Activated T-helper 1 cell treated with Interleukin-2 at 50 U/mL for 16 hours (primary cell): ENCODE measurements around the gene RCOR1.
"Not testable (repeated sequence)": the region's sequence is repeated elsewhere in the genome, so short reads cannot be mapped to it uniquely, and the experiment has no call there.

Experiments used
- DNase-seq: peaks from one replicate; pipeline ENCODE4 v3.0.0-alpha.2; 2020; ENCODE audit warnings: low read depth

The RCOR1 gene

DNA sequence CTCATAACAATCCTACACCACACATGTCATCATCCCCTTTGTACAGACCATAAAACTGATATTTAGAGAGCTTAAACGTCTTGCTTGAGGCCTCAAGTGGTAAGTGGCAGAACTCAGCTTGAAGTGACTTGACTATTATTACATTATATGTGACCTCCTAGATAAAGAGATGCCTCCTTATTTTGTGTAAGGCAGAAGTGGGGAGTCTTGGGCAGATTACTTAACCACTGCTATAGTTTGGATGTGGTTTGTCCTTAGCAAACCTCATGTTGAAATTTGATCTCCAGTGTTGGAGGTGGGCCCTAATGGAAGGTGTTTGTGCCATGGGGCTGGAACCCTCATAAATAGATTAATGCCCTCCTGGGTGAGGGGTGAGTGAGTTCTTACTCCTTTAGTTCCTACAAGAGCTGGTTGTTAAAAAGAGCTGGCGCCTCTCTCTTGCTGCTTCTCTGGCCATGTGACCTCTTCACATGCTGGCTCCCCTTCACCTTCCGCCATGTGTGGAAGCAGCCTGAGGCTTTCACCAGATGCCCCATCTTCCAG, 37.4 kb downstream of the RCOR1 start:
- no peak for DNase-seq

DNA sequence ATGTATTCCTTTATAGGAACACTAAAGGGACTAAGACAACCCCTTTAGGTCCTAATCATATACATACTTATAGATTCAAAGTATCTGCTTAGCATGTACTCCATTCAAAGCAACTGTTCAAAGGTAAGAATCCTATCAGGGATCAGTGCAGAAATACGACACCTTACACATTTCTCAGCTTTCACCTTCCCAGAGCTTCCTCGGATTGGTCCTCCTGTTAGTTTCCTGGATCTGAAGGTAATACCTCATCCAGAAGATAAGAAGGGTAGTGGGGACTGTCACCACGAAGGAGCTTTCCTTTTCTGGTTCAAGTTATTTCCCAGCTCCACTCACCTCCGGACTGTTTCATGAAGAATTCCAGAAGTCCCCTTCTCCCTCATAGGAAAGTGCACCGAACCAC, 38.0 kb downstream of the RCOR1 start:
- no peak for DNase-seq

- DNase-seq, result no peak
These were observed 38.4 kb downstream of the RCOR1 start for GRCh38 chr14:102630881-102631280.

- DNase-seq, result no peak
These were observed 41.6 kb downstream of the RCOR1 start for GRCh38 chr14:102633906-102634595.

- DNase-seq, result not testable (repeated sequence)
These were observed 47.2 kb downstream of the RCOR1 start for GRCh38 chr14:102639611-102640010.

DNA sequence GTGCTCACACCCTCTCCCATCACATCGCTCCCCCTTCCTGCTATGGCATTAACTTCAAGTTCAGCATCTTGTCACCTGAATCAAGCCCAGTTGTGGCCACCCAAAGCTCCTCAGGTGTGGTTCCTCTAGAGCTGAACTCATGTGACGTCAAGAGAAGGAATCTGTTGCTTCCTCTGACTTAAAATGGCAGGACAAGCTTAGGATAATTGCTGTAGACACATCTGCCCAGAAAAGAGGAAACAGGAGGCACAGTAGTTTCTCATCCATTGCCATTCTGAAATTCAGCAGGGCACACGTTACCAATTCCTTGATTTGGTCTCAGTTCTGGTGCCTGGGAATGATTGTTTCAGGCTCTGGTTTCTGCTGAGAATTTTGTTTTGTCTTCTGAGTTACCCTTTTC, 52.1 kb downstream of the RCOR1 start:
- DNase-seq, result no peak

GRCh38 chr14:102645746-102646440, 53.4 kb downstream of the RCOR1 start:
- no peak for DNase-seq

DNA sequence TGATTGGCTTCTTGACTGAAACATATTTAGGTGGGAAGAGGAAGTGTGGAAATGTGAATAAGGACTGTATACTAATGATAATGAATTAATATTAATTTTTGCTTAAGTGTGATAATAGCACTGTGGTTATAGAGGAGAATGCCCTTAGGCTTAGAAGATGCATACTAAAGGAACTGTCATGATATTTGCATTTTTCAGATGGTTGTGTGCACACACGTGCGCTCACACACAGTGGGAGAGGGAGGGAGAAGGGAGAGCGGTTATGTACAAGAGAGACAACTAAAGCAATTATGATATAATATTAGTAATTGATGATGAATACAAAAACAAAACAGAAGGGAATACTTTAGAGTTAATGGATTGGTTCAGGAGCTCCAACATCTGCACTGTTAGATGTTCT, 54.2 kb downstream of the RCOR1 start:
- no peak for DNase-seq

DNA sequence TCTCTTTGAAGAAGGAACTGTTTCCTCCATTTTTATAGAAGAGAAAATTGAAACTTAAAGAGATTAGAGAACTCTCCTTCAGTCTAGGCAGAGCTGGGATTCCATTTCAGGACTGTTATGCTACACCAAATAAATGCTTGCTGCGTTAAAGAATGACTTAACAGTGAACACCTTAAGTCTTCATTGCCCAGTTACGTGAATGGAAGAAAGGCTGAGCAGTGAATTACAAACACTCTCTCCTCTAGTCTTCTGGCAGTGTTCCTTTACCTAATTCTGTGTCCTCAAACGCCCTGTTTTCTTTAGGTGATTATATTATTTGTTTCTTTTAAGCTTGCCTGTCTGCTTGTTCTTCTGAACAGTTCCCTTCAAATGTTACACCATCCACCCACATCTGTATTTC, 59.7 kb downstream of the RCOR1 start:
- DNase-seq, result no peak

DNA sequence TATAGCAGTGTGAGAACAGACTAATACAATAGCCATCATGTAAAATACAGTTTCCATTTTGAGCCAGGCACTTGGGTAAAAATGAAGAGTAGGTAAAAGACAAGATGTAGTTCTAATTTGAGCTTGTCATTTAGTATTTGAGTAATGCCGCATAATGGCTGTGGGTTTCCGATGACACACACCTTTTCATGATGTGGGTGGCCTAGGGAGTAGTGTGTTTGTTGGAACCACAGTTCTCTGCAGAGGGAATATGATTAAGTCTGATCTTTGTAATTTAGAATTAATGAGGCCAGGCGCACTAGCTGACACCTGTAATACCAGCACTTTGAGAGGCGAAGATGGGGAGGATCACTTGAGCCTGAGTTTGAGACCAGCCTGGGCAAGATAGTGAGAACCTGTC, 61.8 kb downstream of the RCOR1 start:
- no peak for DNase-seq

DNA sequence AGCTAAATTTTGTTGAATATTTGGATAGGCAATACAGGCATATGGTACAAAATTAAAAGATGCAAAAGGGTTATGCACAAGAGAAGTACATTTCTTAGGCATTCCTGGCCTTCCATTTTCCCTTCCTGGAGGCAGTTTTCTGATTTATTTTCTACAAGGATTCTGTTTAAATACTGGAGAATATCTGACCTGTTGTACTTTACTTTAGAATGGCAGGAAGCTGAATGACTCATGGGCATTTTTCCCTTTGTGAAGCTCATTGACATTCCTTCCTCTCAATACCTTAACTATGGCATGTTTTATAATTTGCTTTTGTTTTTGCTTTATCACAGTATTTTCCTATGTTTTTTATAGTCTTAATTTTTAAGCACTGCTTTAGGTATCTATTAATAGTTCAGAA, 62.7 kb downstream of the RCOR1 start:
- DNase-seq, result no peak

GRCh38 chr14:102659797-102660196, 67.3 kb downstream of the RCOR1 start:
- DNase-seq, result no peak

GRCh38 chr14:102661614-102662013, 69.2 kb downstream of the RCOR1 start:
- DNase-seq, result no peak

DNA sequence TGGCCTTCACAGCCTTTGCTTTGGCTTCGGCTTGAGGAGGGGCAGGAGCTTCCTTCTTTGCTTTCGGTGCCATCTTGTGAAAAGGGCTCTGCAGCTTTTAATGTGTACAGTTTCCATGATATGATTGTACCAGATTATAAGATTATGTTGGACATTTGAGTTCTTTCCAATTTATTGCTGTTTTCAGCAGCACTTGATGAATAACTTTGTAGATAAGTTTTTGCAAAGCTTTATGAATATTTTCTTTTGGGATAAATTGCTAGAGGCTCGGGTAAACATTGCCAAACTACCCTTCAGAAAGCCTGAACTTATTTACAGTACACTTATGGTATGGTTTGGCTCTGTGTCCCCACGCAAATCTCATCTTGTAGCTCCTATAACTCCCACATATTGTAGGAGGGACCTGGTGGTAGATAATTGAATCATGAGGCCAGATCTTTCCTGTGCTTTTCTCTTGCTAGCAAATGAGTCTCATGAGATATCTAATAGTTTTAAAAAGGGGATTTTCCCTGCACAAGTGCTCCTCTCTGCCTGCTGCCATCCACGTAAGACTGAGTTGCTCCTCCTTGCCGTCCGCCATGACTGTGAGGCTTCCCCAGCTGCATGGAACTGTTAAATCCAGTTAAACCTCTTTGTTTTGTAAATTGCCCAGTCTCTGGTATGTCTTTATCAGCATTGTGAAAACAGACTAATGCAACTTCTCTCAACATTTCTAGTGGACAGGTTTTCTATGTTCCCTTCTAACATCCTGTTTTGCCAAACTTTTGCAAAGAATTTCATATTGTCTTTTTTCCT, 70.4 kb downstream of the RCOR1 start:
- DNase-seq, result no peak

DNA sequence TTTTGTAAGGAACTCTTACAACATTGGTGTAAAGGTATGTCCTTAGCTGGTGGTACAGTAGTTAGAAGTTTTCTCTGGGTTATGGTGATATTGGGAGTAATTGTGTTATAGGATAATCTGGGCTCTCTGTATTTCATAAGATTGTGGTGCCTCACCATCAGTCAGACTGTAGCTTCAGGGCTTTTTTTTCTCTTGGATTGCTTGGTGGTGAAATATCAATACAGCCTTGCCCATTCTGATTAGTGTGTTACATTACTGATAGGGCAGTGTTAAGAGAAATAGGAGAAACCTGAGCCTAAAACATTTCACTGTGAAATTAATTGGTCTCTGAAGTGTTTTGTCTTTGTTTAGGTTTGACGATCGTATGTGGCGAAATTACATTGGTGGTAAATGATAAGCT, 71.0 kb downstream of the RCOR1 start:
- DNase-seq, result no peak

DNA sequence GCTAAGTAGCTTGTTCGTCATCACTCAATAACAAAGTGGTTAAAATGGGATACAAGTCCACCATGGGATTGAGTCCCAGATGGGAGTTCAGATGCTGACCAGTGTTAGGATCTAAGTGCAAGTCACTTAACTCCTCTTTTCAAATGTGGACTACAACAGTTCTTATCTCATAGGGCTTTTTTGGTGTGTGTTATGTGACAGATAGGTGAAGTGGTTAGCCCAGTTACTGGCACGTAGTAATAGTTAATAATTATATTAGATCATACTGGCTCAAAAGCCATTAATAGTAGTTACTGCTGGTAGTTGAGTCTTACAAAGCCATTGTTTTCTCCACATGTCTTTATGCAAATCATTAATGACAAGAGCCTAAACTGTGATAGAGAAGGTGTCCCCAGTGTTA, 73.2 kb downstream of the RCOR1 start:
- no peak for DNase-seq

DNA sequence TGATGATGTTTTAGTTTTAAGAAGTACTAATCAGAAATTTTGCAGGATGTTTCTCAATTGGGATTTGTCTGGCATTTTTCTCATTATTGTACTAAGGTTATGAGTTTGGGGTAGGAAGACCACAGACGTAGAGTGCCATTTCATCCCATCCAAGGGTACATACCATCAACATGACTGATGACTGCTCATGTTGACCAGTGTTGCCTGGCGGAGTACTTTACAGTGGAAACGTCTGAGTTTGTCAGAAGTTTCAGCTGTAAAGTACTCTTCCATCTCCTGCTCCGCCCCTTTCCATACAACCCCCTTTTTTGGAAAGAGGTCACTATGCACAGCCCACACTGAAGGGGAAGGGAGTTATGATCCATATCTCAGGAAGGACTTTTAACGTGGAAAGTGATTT, 74.2 kb downstream of the RCOR1 start:
- DNase-seq, result no peak

DNA sequence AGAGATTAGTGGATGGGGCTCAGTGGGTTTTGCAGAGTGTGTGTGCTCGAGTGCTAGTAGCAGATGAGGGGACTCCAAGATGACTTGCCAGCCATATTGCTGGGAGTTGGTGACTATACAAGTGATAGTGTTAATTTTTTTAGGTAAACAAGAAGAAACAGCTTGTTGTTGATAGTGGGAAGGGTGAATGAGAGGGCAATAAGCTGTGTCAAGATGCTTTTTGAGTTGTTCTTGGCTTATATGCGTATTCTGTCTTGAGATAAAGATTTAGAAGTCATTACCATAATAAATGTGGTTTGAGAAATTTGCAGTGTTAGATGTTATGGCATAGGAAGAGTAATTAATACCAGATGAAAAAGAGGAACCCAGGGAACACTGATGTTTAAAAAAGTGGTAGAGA, 75.3 kb downstream of the RCOR1 start:
- DNase-seq, result no peak

- DNase-seq, result no peak
These were observed 75.9 kb downstream of the RCOR1 start for GRCh38 chr14:102668291-102668873.

DNA sequence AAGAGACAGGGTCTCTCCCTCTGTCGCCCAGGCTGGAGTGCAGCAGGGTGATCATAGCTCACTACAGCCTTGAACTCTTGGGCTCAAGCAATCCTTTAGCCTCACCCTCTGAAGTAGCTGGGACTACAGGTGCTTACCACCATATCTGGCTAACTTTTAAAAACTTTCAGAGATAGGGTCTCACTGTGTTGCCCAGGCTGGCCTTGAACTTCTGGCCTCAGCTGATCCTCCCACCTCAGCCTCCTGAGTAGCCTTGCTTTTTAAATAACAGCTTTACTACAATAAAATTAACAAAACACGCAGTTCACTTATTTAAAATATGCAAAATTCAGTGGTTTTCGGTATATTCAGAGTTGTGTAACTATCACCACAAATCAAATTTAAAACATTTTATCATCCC, 79.0 kb downstream of the RCOR1 start:
- DNase-seq, result no peak

- no peak for DNase-seq
These were observed 80.0 kb downstream of the RCOR1 start for GRCh38 chr14:102672410-102672960.

GRCh38 chr14:102675396-102675795, 82.9 kb downstream of the RCOR1 start:
- DNase-seq, result no peak
